HepG2 (cell line): Measurements from ENCODE around the gene PPM1M. TPM values are rescaled to one million over a fixed set of nuclear protein-coding genes. Genes with fewer than 3 reads are reported as not detected.

ENCODE experiments used
- ADNP ChIP-seq: sonication (generic); formaldehyde crosslinking; IDR thresholded peaks from 2 replicates; pipeline ENCODE4 v1.4.0; 2020; ENCODE audit warnings: missing genetic modification reagents
- CBX2 ChIP-seq, 2 experiments: fragments of 200-600 bp in 1 of 2; sonication (generic); formaldehyde crosslinking in 1 of 2; IDR thresholded peaks; 2 replicates each; pipeline versions ENCODE4 v1.7.0 to v1.8.1; 2018 to 2022; ENCODE audit warnings: low read depth in 2 of 2, low read length in 1 of 2, mild to moderate bottlenecking in 1 of 2, missing genetic modification reagents in 1 of 2
- CC2D1A ChIP-seq: sonication (generic); formaldehyde crosslinking; IDR thresholded peaks from 2 replicates; pipeline ENCODE4 v1.8.1; 2023; ENCODE audit warnings: mild to moderate bottlenecking, missing genetic modification reagents
- GATA4 ChIP-seq: sonication (generic); IDR thresholded peaks from 2 replicates; pipeline ENCODE4 v1.6.1; 2016; ENCODE audit warnings: antibody characterized with exemption, low read depth, borderline replicate concordance
- GPN1 ChIP-seq: sonication (generic); formaldehyde crosslinking; IDR thresholded peaks from 2 replicates; pipeline ENCODE4 v1.5.1; 2020; ENCODE audit warnings: missing genetic modification reagents, borderline replicate concordance
- HDAC6 ChIP-seq: fragments of 200-600 bp; sonication (generic); IDR thresholded peaks from 2 replicates; pipeline ENCODE4 v1.7.0; 2017; ENCODE audit warnings: mild to moderate bottlenecking, antibody characterized with exemption, low read length, low read depth
- KDM2A ChIP-seq: sonication (generic); formaldehyde crosslinking; IDR thresholded peaks from 2 replicates; pipeline ENCODE4 v1.4.0; 2020; ENCODE audit warnings: low read depth, missing genetic modification reagents, borderline replicate concordance
- KLF15 ChIP-seq: sonication (generic); formaldehyde crosslinking; IDR thresholded peaks from 2 replicates; pipeline ENCODE4 v1.8.1; 2023; ENCODE audit warnings: borderline replicate concordance, mild to moderate bottlenecking, inconsistent platforms, missing genetic modification reagents, mixed read lengths
- MED13 ChIP-seq: sonication (generic); formaldehyde crosslinking; IDR thresholded peaks from 2 replicates; pipeline ENCODE4 v1.5.0; 2020; ENCODE audit warnings: missing genetic modification reagents
- TBX2 ChIP-seq: sonication (generic); formaldehyde crosslinking; IDR thresholded peaks from 2 replicates; pipeline ENCODE4 v1.5.0; 2020; ENCODE audit warnings: missing genetic modification reagents, mild to moderate bottlenecking, borderline replicate concordance
- TCF7 ChIP-seq: sonication (generic); IDR thresholded peaks from 2 replicates; pipeline ENCODE4 v1.6.1; 2016; ENCODE audit warnings: antibody characterized with exemption, low read depth
- ZBTB42 ChIP-seq: sonication (generic); formaldehyde crosslinking; IDR thresholded peaks from 2 replicates; pipeline ENCODE4 v1.5.0; 2020; ENCODE audit warnings: mild to moderate bottlenecking, missing genetic modification reagents
- ZFP1 ChIP-seq: IDR thresholded peaks from 2 replicates; pipeline ENCODE4 v1.6.1; 2016
- ZMYM3 ChIP-seq: sonication (generic); formaldehyde crosslinking; IDR thresholded peaks from 2 replicates; pipeline ENCODE4 v1.5.1; 2020; ENCODE audit warnings: mild to moderate bottlenecking, missing genetic modification reagents
- ZNF382 ChIP-seq: sonication (generic); formaldehyde crosslinking; IDR thresholded peaks from 2 replicates; pipeline ENCODE4 v1.5.0; 2020; ENCODE audit warnings: missing genetic modification reagents, mild to moderate bottlenecking, borderline replicate concordance
- ZNF468 ChIP-seq: sonication (generic); formaldehyde crosslinking; IDR thresholded peaks from 2 replicates; pipeline ENCODE4 v1.8.0; 2022; ENCODE audit warnings: mild to moderate bottlenecking, moderate library complexity, missing genetic modification reagents
- ZNF557 ChIP-seq: sonication (generic); formaldehyde crosslinking; IDR thresholded peaks from 2 replicates; pipeline ENCODE4 v1.4.0; 2020; ENCODE audit warnings: missing genetic modification reagents
- polyA plus RNA-seq, 8 experiments: library from polyadenylated mRNA; depleted of rRNA in 3 of 8; stranded (reverse) in 7 of 8; unstranded in 1 of 8; fragments of >200 nt; fragmentation: Illumina TruSeq in 4 of 8; extraction: Trizol in 4 of 8; gene quantifications; 2 replicates each; pipeline versions ENCODE4 v1.2.1 to v1.2.3, GENCODE V29; 2011 to 2016; ENCODE audit warnings: low read depth in 4 of 8, missing spikeins in 1 of 8, mixed read lengths in 1 of 8; ENCODE audit not compliant: insufficient read depth in 1 of 8
- total RNA-seq, 5 experiments: library from RNA; depleted of rRNA; stranded (reverse); fragments of >200 nt; fragmentation: Illumina TruSeq; extraction: Trizol; gene quantifications; 2 replicates each; pipeline ENCODE4 v1.2.3, GENCODE V29; 2016; ENCODE audit warnings: low read depth in 1 of 5
- TF ChIP-seq, protein P1 (sequence below): IDR thresholded peaks from 2 replicates; pipeline ENCODE4 v1.6.1; 2016; ENCODE audit warnings: low read depth, missing genetic modification reagents, missing compliant biosample characterization
- TF ChIP-seq, protein P2 (sequence below): IDR thresholded peaks from 2 replicates; pipeline ENCODE4 v1.6.1; 2016; ENCODE audit warnings: low read depth
- TF ChIP-seq, protein P3 (sequence below): sonication (generic); formaldehyde crosslinking; IDR thresholded peaks from 2 replicates; pipeline ENCODE4 v1.4.0; 2020; ENCODE audit warnings: mild to moderate bottlenecking, missing genetic modification reagents

The PPM1M gene
- total and polyA plus RNA-seq, 2 of the 13 experiments (the other 11 are each of a cell fraction or from before 2014, with no cell fraction given) = 2.5 to 5.9 TPM

GRCh38 chr3:52238761-52239701 lies 6.5 kb upstream of the PPM1M start, which contains the start of gene TWF2 (continued):
- TF ChIP-seq, protein P1, sequence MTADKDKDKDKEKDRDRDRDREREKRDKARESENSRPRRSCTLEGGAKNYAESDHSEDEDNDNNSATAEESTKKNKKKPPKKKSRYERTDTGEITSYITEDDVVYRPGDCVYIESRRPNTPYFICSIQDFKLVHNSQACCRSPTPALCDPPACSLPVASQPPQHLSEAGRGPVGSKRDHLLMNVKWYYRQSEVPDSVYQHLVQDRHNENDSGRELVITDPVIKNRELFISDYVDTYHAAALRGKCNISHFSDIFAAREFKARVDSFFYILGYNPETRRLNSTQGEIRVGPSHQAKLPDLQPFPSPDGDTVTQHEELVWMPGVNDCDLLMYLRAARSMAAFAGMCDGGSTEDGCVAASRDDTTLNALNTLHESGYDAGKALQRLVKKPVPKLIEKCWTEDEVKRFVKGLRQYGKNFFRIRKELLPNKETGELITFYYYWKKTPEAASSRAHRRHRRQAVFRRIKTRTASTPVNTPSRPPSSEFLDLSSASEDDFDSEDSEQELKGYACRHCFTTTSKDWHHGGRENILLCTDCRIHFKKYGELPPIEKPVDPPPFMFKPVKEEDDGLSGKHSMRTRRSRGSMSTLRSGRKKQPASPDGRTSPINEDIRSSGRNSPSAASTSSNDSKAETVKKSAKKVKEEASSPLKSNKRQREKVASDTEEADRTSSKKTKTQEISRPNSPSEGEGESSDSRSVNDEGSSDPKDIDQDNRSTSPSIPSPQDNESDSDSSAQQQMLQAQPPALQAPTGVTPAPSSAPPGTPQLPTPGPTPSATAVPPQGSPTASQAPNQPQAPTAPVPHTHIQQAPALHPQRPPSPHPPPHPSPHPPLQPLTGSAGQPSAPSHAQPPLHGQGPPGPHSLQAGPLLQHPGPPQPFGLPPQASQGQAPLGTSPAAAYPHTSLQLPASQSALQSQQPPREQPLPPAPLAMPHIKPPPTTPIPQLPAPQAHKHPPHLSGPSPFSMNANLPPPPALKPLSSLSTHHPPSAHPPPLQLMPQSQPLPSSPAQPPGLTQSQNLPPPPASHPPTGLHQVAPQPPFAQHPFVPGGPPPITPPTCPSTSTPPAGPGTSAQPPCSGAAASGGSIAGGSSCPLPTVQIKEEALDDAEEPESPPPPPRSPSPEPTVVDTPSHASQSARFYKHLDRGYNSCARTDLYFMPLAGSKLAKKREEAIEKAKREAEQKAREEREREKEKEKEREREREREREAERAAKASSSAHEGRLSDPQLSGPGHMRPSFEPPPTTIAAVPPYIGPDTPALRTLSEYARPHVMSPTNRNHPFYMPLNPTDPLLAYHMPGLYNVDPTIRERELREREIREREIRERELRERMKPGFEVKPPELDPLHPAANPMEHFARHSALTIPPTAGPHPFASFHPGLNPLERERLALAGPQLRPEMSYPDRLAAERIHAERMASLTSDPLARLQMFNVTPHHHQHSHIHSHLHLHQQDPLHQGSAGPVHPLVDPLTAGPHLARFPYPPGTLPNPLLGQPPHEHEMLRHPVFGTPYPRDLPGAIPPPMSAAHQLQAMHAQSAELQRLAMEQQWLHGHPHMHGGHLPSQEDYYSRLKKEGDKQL (CRISPR knock-in tag) = no peak
- TF ChIP-seq CBX2 (IDR thresholded peaks at IDR 0.05; ENCODE audit: low read depth, low read length) = no peak
- no peak for TF ChIP-seq CBX2 (CRISPR knock-in tag; IDR thresholded peaks at IDR 0.05; ENCODE audit: low read depth)
- no peak for TF ChIP-seq GPN1 (CRISPR knock-in tag)
- no peak; the same call in 1 of the 2 replicates for TF ChIP-seq TBX2
- no peak for TF ChIP-seq TCF7
- no peak; the same call in 1 of the 2 replicates for TF ChIP-seq ZNF557 (CRISPR knock-in tag)
- TF ChIP-seq, protein P2, sequence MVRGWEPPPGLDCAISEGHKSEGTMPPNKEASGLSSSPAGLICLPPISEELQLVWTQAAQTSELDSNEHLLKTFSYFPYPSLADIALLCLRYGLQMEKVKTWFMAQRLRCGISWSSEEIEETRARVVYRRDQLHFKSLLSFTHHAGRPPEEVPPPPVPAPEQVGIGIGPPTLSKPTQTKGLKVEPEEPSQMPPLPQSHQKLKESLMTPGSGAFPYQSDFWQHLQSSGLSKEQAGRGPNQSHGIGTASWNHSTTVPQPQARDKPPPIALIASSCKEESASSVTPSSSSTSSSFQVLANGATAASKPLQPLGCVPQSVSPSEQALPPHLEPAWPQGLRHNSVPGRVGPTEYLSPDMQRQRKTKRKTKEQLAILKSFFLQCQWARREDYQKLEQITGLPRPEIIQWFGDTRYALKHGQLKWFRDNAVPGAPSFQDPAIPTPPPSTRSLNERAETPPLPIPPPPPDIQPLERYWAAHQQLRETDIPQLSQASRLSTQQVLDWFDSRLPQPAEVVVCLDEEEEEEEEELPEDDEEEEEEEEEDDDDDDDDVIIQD (CRISPR knock-in tag) = no peak
- TF ChIP-seq KDM2A = no peak; the same call in 1 of the 2 replicates
- TF ChIP-seq ZBTB42 (CRISPR knock-in tag) = no peak; the same call in 1 of the 2 replicates
- TF ChIP-seq GATA4 = peak; percentile 53; the same call in 1 of the 2 replicates
- no peak for TF ChIP-seq ZNF468 (CRISPR knock-in tag)
- no peak for TF ChIP-seq ZMYM3
- TF ChIP-seq ADNP (CRISPR knock-in tag) = no peak
- no peak for TF ChIP-seq MED13 (CRISPR knock-in tag)
- no peak for TF ChIP-seq ZNF382
- no peak for TF ChIP-seq HDAC6
- TF ChIP-seq CC2D1A = no peak
- TF ChIP-seq KLF15 (CRISPR knock-in tag) = 0 out of 2 replicates have a peak, but pooled peaks have one; percentile 48
- TF ChIP-seq, protein P3, sequence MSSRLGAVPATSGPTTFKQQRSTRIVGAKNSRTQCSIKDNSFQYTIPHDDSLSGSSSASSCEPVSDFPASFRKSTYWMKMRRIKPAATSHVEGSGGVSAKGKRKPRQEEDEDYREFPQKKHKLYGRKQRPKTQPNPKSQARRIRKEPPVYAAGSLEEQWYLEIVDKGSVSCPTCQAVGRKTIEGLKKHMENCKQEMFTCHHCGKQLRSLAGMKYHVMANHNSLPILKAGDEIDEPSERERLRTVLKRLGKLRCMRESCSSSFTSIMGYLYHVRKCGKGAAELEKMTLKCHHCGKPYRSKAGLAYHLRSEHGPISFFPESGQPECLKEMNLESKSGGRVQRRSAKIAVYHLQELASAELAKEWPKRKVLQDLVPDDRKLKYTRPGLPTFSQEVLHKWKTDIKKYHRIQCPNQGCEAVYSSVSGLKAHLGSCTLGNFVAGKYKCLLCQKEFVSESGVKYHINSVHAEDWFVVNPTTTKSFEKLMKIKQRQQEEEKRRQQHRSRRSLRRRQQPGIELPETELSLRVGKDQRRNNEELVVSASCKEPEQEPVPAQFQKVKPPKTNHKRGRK (CRISPR knock-in tag) = no peak
- no peak for TF ChIP-seq ZFP1 (CRISPR knock-in tag)
